ENCODE measurements around the gene TNNC2. TPM values are rescaled to one million over a fixed set of nuclear protein-coding genes. Genes with fewer than 3 reads are reported as not detected.

TNNC2 gene
- total and polyA plus RNA-seq, 2 donors (not counting 3 experiments of a cell fraction or from before 2014, with no cell fraction given) = 0.26 TPM; not detected in 1

DNA sequence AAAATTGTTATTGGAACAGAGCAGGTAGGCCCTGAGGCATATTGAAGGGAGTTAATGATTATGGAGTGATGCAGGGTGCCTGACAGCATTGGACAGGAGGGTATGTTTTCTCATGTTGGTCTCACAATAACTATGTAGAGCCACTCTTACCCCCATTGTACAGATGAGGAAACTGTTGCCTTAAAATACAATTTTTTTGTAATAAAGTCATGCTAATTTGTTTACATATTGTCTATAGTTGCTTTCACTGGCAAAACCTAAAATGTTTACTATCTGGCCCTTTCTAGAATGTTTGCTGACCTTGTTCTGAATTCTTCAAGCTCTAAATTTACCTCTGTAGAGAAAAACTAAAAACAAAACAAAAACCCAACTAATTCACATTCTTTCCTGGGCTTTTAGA lies 24.4 kb upstream of the TNNC2 start:
- Histone ChIP-seq H3K27ac (ENCODE audit: insufficient read depth, low read depth, low read length) (no peak overlapping the region), H3K4me3 (replicated peaks in 1 of 3; ENCODE audit: insufficient read depth in 1 of 3, low read depth in 1 of 3, low read length in 3 of 3) (no peak overlapping the region), H3K9ac (replicated peaks; ENCODE audit: extremely low read depth, insufficient read depth, low read length) (no peak overlapping the region), H3K4me1 (ENCODE audit: control insufficient read depth, extremely low read depth, insufficient read depth, low read length) (peaks cover 3% of the 10 kb centered on the region), H3K9me1 (replicated peaks; ENCODE audit: control insufficient read depth, extremely low read depth, insufficient read depth, low read length) (no peaks in the 10 kb centered on the region), H2AFZ (ENCODE audit: low read depth, low read length) (no peak overlapping the region), H3K36me3 (ENCODE audit: control insufficient read depth in 2 of 2, extremely low read depth in 1 of 2, insufficient read depth in 2 of 2, low read length in 2 of 2) (peaks cover 0 to 8% of the 10 kb centered on the region in 2 experiments), H3K4me2 (ENCODE audit: insufficient read depth, low read length) (no peak overlapping the region), H3K9me3 (replicated peaks; ENCODE audit: control insufficient read depth, insufficient read depth, low read length) (no peaks in the 10 kb centered on the region), H3K79me2 (ENCODE audit: control insufficient read depth, insufficient read depth, low read length) (peaks cover 6% of the 10 kb centered on the region), H4K20me1 (replicated peaks; ENCODE audit: control insufficient read depth, extremely low read depth, insufficient read depth, low read length) (no peaks in the 10 kb centered on the region), H3K27me3 (ENCODE audit: control insufficient read depth in 2 of 2, insufficient read depth in 2 of 2, low read length in 2 of 2) (no peaks in the 10 kb centered on the region)
- intact Hi-C loops (cut with micrococcal nuclease) = no loop called here
- no TSS peak for BruUV-seq (replicated peaks)
- dilution Hi-C loops (cut with MboI; ENCODE audit: extremely low pct_ligation_motif_present, low sequenced_read_pairs) = no loop called here
- CTCF ChIA-PET = interaction anchor here (1.0 to 1.4 kb wide), 2 partner anchors 17 to 39 kb away, joined by 3 to 5 read pairs; no protein-coding TSS in a partner anchor
- FAIRE-seq (no peak), DNase-seq (ENCODE audit: low read depth, low spot score) (no peak)
- POLR2A ChIA-PET = no interaction called here
- TF ChIP-seq FOS (IDR thresholded peaks at IDR 0.05; ENCODE audit: borderline replicate concordance, insufficient read depth, low read length) (no peak), GATA2 (IDR thresholded peaks at IDR 0.05; ENCODE audit: insufficient read depth, insufficient read length, low read depth, low read length) (no peak), POLR2A (IDR thresholded peaks at IDR 0.05; ENCODE audit: low read depth, low read length) (no peak), MYC (IDR thresholded peaks at IDR 0.05; ENCODE audit: low read depth, low read length) (no peak), POLR2AphosphoS5 (IDR thresholded peaks at IDR 0.05; ENCODE audit: insufficient read depth, low read depth, low read length) (no peak), JUN (IDR thresholded peaks at IDR 0.05; ENCODE audit: borderline replicate concordance, insufficient read depth, insufficient read length, low read depth) (no peak), EZH2 (IDR thresholded peaks at IDR 0.05; ENCODE audit: borderline replicate concordance, low read depth, low read length, severe bottlenecking) (no peak)
- TF ChIP-seq, protein P1, sequence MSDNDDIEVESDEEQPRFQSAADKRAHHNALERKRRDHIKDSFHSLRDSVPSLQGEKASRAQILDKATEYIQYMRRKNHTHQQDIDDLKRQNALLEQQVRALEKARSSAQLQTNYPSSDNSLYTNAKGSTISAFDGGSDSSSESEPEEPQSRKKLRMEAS (IDR thresholded peaks at IDR 0.05; ENCODE audit: insufficient read depth, insufficient read length) = no peak
- TF ChIP-seq, protein P2, sequence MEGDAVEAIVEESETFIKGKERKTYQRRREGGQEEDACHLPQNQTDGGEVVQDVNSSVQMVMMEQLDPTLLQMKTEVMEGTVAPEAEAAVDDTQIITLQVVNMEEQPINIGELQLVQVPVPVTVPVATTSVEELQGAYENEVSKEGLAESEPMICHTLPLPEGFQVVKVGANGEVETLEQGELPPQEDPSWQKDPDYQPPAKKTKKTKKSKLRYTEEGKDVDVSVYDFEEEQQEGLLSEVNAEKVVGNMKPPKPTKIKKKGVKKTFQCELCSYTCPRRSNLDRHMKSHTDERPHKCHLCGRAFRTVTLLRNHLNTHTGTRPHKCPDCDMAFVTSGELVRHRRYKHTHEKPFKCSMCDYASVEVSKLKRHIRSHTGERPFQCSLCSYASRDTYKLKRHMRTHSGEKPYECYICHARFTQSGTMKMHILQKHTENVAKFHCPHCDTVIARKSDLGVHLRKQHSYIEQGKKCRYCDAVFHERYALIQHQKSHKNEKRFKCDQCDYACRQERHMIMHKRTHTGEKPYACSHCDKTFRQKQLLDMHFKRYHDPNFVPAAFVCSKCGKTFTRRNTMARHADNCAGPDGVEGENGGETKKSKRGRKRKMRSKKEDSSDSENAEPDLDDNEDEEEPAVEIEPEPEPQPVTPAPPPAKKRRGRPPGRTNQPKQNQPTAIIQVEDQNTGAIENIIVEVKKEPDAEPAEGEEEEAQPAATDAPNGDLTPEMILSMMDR (IDR thresholded peaks at IDR 0.05; ENCODE audit: extremely low read depth in 1 of 2, insufficient read depth in 1 of 2, low read depth in 1 of 2, low read length in 2 of 2) = no peak

Measured in endothelial cell of umbilical vein (primary cell).